SIG-M5 (cell line): Measurements from ENCODE around the gene BABAM2.

ENCODE experiments used
- DNase-seq: peaks from one replicate; lab custom pipeline; 2025; lab: John Stamatoyannopoulos, UW

Gene BABAM2

DNA sequence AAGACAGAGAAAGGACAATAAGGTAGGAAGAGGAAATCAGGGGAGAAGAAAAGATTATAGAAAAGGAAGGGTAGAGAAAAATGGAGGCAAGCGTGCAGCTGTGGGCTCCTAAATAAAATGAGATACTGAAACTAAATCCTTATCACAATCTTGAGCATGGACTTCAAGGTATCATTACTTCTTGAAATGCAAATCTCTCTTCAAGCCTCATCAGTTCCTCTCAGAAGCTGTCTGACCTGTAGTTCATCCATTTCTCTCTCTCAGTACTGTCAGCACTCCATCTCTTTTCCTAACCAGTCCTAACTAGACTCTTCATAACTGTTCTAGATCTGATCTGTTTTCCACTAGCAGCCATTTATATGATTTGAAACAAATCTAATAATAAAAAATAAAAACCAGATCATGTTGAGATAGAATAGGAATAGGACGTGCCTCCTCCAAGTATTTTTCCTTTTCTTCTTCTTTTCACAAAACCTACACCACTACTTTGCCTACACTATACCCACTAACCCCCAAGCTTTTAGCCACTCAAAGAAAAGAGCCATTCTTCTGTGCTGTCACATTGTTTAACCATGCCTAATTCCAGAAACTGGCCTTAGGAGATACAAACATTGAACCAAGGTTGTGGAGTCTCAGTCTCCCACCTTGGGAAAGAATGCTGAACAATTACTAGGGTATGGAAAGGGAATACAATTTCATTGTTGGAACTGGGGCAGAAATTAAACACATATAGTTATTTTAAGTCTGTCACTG, 21.1 kb downstream of the BABAM2 start:
- DNase-seq: no peak

DNA sequence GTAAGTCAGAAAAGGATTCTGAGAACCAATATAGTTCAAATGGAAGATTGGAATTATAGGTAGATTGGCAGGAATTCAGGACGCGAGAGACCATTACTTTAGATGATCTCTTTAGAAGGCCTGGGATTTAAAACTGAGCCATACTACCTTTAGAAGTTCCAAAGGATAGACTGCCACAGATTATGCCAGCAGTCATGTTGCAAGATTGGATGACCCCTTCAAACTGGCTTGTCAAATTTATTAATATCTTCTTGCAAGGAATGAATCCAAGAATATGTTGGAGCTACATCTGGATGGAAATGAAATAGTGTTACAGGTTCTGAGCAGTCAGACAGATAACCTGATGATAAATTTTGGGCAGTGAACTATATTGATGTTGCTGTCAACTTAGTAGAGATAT, 22.0 kb downstream of the BABAM2 start:
- DNase-seq: no peak

DNA sequence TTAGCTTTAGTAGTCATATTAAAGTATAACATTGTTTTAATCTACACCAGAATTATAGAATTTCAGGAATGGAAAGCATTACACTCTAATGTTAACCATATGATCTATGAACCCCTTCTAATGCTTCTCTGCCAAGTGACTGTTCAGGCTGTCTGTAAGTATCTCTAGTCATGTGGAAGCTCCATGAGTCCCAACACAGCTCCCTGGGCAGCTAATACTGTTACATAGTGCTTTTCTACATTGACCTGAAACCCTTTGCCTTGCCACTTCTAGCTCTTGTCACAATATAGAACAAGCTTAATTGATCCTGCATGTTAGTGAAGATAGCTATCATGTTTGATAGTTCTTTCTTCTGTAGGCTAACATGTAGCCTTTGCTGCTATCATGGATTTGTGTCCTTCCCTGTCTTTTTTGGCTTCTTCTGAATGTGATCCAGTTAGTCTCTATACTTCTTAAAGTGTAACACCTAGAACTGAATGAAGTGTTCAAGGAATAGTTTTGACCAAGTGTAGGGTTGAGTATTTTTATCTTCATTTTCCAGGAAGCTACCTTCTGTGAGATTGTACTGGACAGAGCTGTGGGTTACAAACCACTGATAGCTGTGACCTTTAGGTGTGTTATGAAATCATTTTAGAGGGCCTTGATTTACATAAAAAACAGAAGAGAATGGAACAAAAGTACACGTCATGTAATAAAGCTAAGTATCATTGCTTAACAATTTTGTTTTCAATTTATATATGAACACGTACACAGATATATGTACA, 23.7 kb downstream of the BABAM2 start:
- DNase-seq: no peak

DNA sequence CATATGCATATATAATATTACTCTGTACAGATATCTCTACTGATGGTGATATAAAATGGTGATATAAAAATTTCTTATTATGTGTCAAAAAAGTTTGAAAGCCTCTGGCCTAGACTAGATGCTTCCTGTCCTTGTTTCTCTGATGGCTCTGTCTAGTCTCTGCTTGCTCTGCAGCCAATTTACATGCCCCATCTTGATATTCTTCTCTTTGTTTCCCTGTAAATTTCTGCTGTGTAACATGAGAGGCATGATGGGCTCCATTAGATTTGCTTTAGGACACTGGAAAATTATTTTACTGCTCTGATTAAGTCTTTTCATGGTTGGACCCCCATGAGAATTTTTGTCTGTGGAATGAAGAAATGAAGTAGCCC, 24.3 kb downstream of the BABAM2 start:
- DNase-seq: no peak

DNA sequence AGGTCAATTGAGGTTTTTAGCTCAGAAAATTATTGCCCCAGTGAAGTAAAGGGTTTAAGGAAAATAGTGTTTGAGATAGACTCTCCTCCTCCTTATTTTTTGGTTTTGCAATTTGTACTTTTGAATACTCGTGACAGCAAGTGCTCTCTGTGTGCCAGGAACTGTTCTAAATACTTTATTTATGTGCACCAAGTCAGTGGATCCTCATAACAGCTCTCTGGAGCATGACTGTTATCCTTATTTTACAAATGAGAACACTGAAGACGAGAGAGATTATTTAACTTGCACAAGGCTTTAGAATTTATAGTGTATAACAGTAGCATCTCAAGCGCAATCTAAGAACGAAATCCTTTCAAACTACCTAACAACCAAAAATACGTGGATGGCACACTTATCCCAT, 24.7 kb downstream of the BABAM2 start:
- DNase-seq: no peak

DNA sequence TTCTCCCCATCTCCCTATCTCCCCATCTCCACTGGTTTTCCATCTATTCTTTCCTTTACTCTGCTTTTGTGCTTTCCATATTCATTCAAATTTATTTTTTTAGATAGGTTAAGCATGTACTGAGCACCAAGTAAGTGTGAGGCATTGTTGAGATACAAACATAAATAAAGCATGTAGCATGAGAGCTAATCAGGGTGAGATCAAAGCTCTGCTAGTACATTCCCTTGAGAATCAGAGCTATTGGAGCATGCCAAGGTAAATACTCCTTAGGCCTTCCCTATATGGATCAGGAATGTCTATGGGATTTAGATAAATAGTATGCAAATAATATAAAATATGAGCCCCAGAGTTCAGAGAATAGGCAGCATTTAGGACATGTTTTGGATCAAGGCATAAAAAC, 25.3 kb downstream of the BABAM2 start:
- DNase-seq: no peak

DNA sequence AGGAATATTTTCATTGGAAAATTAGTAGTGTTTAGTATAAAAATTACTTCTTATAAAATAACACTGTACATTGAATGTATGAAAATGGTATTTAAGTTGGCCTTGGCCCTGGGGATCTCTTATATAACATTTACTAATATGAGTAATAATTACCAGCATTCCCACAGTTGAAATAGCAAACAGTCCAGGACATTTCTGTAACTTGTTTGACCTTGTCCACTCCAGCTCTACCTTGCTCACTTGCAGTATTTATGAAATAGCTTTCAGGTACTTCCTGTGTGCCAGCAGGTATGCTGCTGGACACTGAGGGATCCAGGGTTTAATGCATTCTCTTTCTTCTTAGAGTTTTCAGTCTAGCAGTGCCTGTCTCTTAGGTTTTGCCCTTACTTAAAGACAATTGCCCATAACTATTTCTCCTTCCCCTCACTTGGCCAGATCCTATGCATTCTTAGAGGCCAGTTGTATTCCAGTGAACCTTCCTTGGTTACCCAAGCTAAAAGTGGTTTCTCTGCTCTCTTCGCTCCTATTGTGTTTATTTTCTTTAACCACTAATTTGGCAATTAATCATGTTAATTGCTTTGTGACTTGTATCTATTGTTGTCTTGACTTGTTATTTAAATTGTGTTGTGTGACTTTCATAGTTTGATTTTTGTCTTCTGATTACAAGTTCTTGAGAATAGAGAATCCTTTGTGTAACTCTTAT, 25.9 kb downstream of the BABAM2 start:
- no peak for DNase-seq

DNA sequence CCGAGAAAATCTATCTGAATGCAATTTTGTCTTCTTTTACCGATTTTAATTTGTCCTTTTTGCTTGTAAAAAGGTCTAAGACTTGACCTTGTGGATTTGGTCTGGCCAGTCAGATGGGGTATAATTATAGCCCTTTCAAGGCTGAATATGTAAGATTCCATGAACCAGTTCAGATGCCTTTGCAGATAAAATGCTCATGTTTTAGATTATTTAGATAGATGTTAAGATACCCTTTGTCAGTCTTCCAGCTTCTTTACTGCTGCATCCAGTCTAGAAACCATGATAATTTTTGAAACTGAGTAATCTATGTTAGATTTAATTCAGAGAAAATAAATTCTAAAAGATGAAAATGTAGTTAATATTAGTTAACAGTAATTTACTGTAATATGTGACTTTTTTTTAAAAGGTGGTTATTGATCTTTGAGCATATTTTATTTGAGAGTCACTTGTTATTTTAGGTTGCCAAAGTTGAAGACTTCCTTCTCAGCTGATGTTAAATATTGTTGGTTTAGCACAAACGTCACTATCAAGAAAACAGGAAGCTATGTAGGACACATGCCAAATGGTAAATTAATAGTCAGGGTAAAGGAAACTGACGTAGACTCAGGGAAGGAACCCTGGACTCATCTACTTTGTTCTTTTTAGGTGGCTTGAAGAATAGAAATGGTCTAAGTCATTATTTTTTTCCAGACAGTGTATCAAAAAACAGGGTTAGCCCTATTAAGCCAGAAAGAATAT, 29.8 kb downstream of the BABAM2 start:
- no peak for DNase-seq

DNA sequence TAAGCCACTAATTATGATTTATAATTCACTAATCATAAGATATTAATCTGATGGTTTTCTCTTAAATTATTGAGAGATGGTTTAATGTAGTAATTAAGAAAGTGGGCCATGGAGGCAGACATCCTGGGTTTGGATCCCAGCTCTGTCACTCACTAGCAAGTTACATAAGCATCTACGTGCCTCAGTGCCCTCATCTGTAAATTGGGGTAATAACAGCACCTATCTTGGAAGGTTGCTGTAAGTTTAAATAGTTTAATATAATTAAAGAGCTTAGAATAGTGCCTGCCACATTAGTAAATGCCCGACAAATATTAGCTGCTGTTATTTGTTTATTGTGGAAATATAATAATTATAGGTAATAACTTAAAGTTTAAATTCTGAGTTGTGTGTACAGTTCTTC, 30.9 kb downstream of the BABAM2 start:
- DNase-seq: no peak

DNA sequence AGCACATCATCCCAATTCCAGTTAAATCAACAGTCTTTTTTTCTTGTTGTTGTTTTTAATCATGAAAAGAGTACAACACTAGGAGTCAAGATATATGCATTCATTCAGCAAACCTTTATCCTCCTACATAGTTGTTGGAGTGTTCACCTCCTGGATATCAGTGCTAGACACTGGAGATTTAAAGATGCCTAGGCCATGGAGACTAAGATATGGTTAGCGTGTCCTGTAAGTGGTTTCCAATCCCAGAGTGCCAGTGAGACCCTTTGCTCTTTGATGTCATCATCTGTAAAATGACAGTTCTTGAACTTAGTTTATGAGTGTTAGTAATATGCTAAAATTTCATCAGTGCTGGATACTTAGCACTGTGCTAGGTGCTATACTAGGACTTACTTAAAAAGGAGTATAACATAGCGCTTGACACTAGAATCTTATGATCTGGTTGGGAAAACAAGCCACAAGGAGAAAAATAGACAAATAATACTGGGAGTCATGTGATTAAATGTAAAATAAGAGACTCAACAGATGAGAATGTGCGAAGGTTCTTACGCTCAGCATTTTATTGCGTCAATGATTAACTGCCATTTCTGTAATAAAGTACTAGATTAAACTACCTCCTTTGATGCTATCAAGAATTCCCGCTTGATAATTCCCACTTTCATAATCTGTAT, 31.5 kb downstream of the BABAM2 start:
- no peak for DNase-seq

DNA sequence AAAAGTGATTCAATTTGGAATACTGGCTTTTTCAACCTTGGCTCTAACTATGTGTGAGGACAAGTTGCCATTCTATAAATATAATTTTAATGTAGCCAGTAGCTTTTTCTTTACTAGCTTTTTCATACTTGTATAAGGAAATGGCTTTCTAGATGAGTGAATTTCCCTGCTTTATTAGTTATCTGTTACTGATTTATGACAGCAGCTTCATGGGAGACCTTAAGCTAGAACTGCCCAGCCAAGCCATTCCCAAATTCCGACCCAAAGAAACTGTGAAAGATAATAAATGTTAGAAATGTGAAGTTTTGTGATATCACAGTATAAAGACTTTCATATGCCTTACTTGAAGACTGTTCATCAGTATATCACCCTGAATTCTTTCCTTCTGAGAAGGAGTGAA, 32.3 kb downstream of the BABAM2 start:
- DNase-seq: no peak

DNA sequence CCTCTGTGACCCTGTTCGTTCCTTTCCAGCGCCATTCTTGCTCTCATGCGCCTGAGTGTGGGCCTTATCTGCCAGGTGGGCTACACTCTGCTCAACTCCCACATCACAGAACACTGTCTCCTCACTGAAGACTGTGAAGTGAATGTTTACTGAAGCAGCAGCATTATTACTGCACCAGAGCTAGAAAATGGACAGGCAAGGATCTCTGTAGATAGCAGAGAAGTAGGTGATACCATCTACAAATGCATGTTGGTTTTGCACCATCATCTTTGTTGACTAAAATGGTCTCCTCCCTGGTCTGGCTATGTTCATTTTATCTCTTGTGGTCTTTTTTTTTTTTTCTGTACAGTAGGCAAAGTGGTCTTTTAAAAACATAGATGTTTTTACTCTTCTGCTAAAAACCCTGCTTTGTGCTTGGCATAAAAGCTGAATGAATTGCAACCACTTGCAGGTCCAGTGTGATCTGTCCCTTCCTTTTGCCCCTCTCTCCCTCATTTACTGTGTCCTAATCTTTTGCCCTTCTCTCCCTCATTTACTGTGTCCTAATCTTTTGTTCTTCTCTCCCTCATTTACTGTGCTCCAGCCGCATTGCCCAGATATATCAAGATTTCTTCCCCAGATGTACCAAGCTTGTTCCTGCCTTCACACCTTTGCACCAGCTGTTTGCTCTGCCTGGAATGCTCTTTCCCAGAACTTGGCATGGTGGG, 35.4 kb downstream of the BABAM2 start:
- DNase-seq: no peak

DNA sequence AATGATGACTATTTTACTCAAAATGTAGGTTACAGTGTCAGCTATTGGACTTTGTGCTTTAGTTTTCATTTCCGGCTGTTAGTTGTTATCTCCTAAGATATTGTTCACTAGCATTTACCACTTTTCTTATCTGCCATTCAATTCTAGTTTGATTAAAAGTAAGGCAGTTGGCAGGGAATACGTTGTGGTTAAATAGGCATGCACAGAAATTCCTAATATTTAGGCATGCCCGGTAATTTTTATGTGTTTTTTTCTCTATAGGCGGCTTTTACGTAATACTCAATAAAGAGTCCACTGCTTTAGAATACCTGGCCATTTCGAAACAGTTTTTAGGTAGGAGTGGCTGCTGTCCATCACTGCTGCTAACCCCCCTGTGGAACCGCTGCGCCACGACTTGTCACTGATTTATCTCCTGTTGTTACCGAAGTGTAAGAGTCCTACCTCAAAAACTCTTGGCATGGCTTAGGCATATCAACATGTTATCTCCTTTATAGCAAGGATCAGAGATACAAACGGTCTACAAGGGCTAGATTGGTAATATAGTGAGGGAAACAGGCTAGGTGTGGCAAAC, 39.5 kb downstream of the BABAM2 start:
- DNase-seq: no peak

DNA sequence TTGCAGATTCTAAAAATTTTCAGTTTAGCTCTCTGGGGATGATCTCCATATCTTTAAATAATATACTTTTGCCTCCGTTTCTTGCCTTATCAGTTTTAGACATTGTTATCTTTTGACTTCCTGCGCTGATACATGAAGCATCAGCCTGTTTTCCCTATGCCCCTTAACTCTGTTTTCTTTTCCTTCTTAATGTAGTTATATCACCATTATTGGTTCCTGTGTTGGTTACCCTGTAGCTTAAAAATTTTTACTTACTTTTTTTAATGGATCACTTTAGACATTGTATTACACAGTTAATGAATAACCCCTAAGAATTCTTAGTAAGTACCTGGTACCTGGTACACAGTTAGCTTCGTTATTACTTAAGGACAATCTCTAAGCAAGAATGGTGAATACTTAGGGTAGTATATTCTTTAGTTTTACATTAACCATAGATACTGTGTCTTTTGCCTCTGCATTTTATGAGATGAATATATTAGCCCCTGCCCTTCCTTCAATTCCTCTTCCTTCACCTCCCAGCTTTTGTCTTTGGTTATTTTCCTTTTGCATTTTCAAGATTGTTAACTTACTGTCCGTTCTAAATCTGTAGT, 40.9 kb downstream of the BABAM2 start:
- DNase-seq: no peak

DNA sequence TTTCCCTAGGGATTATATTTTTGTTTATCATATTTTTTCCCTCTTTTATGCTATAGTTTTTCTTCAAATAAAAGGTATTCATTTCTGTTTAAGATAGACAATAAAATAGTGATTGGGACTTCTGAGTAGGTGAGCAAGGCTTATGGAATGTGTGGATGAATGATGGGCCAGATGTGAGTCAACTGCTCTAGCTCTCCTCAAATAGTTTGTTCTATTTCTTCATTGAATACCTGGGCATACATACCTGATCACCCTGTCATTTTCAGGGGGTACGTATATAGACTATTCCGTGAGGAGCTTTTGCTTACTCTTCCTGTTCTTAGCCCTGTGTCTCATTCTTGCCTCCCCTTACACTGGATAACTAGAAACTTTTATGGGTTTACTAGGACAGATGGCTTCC, 41.9 kb downstream of the BABAM2 start:
- DNase-seq: no peak

DNA sequence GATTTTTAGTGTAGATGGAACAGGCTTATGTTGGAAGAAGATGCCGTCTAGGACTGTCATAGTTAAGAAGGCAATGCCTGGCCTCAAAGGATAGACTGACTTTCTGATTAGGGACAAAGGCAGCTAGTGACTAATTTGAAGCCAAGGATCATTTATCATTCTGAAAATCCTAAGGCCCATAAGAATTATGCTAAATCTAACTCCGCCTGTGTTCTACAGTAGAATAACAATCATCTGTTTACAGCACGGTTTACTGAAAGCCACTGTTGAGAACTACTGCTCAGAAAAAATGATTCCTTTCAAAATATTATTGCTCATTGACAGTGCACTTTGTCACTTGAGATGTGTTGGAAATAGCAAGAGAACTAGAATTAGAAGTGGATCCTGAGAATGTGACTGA, 44.5 kb downstream of the BABAM2 start:
- DNase-seq: no peak

DNA sequence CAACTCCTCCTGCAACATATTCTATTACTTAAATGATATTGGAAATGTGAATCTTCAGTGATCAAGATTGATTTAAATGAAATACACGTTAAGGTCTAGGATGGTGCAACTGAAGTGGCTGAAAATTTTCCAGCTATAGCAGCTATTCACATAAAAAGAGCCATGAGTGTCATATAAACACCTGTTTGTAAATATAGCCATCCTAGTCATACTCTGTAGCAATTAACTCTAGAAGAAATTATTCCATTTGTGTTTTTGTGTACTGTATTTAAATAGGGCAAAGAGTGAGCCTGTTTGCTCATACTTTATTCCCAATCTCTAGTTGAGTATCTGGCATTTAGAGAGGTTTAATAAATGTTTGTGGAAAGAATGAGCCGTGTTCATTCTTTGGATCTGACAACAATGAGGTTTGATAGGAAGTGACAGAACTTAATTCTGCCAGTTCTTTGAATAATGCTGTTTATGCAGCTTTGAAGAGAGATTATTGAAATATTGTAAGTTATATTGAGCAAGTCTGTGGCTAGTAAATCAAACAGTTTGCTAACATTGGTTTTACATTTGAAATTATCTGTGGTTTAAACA, 49.7 kb downstream of the BABAM2 start:
- no peak for DNase-seq

DNA sequence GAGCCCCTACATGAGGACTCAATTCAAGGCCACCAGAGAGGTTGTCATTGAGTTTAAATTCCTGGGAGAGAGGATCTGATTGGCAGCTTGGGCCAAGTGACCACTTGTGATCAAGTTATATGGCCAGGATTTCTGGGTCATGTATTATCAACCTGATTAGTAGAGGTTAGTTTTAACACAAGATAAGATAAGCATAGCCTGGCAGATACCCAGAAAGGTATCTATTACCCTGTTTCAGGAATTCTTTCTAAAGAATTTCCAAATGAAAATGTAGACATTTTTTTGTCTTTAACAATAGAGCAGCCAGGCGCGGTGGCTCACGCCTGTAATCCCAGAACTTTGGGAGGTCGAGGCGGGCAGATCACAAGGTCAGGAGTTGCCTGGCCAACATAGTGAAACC, 50.5 kb downstream of the BABAM2 start:
- no peak for DNase-seq

DNA sequence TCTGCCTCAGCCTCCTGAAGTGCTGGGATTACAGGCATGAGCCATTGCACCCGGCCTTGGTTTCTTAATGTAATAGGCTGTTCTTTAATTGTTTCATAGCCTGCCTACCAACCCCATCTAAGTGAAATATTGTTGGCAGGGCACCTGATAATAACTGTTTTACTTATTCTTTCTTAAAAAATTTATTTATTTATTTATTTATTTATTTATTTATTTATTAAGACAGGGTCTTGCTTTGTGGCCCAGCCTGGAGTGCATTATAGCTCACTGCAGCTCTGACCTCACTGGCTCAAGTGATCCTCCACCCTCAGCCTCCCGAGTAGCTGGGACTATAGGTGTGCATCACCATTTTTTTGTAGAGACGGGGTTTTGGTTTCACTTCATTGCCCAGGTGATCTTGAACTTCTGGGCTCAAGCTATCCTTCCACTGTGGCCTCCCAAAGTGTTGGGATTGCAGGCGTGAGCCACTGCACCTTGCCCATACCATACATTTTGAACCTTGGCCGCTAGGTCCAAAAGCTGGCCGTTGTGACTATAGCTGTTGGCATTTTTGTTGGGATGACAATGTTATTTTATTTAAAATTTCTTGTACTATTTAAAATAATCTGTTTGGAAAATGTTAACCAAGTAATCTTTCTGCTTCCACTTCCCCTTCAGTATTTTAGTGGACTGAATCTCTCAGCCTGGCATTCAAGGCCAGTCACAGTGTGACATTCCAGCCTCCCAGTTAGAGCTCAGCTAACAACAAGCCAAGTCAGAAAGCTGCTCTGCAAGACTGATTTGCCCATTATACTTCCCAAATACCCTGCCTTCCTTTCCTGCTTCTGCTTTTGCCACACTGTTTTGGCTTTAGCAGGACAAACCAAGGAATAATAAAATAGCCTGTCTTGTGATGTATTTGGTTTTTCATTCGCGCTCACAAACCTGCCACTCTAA, 52.4 kb downstream of the BABAM2 start:
- no peak for DNase-seq
